Tibial nerve (tissue), 4 donors: ENCODE data around the gene KIF25.

Experiments used
- EP300 ChIP-seq, 2 donors: sonication (generic); formaldehyde crosslinking; IDR thresholded peaks; one replicate each; pipeline ENCODE4 v1.6.1; 2017; ENCODE audit warnings: antibody characterized with exemption in 2 of 2, mild to moderate bottlenecking in 1 of 2
- TF ChIP-seq, protein P1 (sequence below), 5 experiments: fragments of 200-600 bp in 3 of 5; fragments of 450-650 bp in 2 of 5; sonication (generic) in 3 of 5; IDR thresholded peaks; one replicate each; pipeline ENCODE4 v1.5.1; 2016 to 2019; ENCODE audit warnings: antibody characterized with exemption in 5 of 5, mild to moderate bottlenecking in 3 of 5, moderate library complexity in 2 of 5

DNA sequence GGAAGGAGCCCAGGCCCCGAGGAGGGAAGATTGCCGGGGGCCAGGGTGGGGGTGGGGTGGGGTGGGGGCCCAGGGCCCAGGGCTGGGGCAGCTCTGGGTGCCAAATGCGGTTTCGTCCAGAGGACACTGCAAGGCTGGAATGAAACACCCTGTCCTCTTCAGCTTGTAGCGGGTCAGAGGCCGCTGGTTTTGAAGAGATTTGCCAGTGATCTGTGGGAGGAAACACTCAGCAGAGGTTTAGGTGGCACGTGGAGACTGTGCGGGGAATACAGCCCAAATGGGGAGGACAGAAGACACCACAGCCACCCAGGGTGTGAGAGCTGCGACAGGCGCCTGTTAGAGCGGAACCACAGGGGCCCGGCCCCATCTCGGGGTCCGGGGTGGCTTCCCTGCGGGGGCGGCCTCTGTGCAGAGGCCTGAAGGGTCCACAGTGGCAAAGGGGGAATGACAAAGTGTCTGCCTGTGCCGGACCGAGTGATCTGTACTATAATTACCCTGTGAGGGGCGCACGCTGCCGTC, 52.3 kb downstream of the KIF25 start:
- TF ChIP-seq, protein P1, sequence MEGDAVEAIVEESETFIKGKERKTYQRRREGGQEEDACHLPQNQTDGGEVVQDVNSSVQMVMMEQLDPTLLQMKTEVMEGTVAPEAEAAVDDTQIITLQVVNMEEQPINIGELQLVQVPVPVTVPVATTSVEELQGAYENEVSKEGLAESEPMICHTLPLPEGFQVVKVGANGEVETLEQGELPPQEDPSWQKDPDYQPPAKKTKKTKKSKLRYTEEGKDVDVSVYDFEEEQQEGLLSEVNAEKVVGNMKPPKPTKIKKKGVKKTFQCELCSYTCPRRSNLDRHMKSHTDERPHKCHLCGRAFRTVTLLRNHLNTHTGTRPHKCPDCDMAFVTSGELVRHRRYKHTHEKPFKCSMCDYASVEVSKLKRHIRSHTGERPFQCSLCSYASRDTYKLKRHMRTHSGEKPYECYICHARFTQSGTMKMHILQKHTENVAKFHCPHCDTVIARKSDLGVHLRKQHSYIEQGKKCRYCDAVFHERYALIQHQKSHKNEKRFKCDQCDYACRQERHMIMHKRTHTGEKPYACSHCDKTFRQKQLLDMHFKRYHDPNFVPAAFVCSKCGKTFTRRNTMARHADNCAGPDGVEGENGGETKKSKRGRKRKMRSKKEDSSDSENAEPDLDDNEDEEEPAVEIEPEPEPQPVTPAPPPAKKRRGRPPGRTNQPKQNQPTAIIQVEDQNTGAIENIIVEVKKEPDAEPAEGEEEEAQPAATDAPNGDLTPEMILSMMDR (IDR thresholded peaks at IDR 0.05), result no peak
- no peak for TF ChIP-seq EP300 (IDR thresholded peaks at IDR 0.05)
